Vagina (tissue), 2 donors: Measurements from ENCODE around the gene PSEN1.

ENCODE experiments used
- POLR2A ChIP-seq, 2 donors: fragments of 450-650 bp; IDR thresholded peaks; one replicate each; pipeline ENCODE4 v1.6.1; 2017; ENCODE audit warnings: antibody characterized with exemption in 2 of 2, mild to moderate bottlenecking in 2 of 2, moderate library complexity in 2 of 2
- POLR2AphosphoS5 ChIP-seq, 2 donors: sonication (generic); formaldehyde crosslinking; IDR thresholded peaks; one replicate each; pipeline ENCODE4 v1.9.0; 2017; ENCODE audit warnings: antibody characterized with exemption in 2 of 2, mild to moderate bottlenecking in 2 of 2, low read depth in 1 of 2; ENCODE audit not compliant: insufficient read depth in 1 of 2
- TF ChIP-seq, protein P1 (sequence below), 3 experiments: fragments of 450-650 bp in 2 of 3; fragments of 200-600 bp in 1 of 3; sonication (generic) in 1 of 3; IDR thresholded peaks; one replicate each; pipeline ENCODE4 v1.5.1; 2017 to 2019; ENCODE audit warnings: antibody characterized with exemption in 3 of 3, mild to moderate bottlenecking in 2 of 3, moderate library complexity in 2 of 3

- TF ChIP-seq, protein P1, sequence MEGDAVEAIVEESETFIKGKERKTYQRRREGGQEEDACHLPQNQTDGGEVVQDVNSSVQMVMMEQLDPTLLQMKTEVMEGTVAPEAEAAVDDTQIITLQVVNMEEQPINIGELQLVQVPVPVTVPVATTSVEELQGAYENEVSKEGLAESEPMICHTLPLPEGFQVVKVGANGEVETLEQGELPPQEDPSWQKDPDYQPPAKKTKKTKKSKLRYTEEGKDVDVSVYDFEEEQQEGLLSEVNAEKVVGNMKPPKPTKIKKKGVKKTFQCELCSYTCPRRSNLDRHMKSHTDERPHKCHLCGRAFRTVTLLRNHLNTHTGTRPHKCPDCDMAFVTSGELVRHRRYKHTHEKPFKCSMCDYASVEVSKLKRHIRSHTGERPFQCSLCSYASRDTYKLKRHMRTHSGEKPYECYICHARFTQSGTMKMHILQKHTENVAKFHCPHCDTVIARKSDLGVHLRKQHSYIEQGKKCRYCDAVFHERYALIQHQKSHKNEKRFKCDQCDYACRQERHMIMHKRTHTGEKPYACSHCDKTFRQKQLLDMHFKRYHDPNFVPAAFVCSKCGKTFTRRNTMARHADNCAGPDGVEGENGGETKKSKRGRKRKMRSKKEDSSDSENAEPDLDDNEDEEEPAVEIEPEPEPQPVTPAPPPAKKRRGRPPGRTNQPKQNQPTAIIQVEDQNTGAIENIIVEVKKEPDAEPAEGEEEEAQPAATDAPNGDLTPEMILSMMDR (IDR thresholded peaks at IDR 0.05): no peak
- TF ChIP-seq POLR2AphosphoS5 (IDR thresholded peaks at IDR 0.05; ENCODE audit: insufficient read depth in 1 of 2, low read depth in 1 of 2): no peak
- TF ChIP-seq POLR2A (IDR thresholded peaks at IDR 0.05): no peak
Measured at GRCh38 chr14:73231981-73232851, 95.9 kb downstream of the PSEN1 start.
